RPMI7951 (cell line): ENCODE results near the gene SPECC1L. TPM values are rescaled to one million over a fixed set of nuclear protein-coding genes. Genes with fewer than 3 reads are reported as not detected.

Source experiments
- total RNA-seq: library from RNA; depleted of rRNA; stranded (reverse); fragments of >200 nt; shearing (Covaris generic); gene quantifications from 2 replicates; pipeline ENCODE4 v1.2.3, GENCODE V29; 2014; rRNA removed

The SPECC1L gene
- total RNA-seq, 1 experiment from 2014 or later = 12.6 TPM

Other genes with a start within 250 kb of the SPECC1L start
- 0.39 and 0.96 TPM in 2 replicates for gene SUSD2, start 89.3 kb upstream of the SPECC1L start, total RNA-seq
- gene GGT5, start 25.7 kb upstream of the SPECC1L start, total RNA-seq = under 0.01 TPM in 1 of 2 replicates, not detected in the other
- gene ADORA2A, start 156.8 kb downstream of the SPECC1L start, total RNA-seq = 3.7 and 4.2 TPM in 2 replicates
- gene UPB1, start 224.5 kb downstream of the SPECC1L start, total RNA-seq = under 0.01 TPM in 1 of 2 replicates, not detected in the other